BLaER1 (cell line): ENCODE results near the gene SS18L1.

Source experiments
- H3K27ac ChIP-seq: shearing (Covaris generic); formaldehyde crosslinking; 2 replicates; pipeline ENCODE4 v1.8.1; 2022
- H3K27me3 ChIP-seq: shearing (Covaris generic); formaldehyde crosslinking; 2 replicates; pipeline ENCODE4 v1.8.1; 2022
- H3K36me3 ChIP-seq: shearing (Covaris generic); formaldehyde crosslinking; 2 replicates; pipeline ENCODE4 v1.8.1; 2022
- H3K4me1 ChIP-seq: shearing (Covaris generic); formaldehyde crosslinking; 2 replicates; pipeline ENCODE4 v1.8.1; 2022
- H3K4me2 ChIP-seq: shearing (Covaris generic); formaldehyde crosslinking; 2 replicates; pipeline ENCODE4 v1.8.1; 2022
- H3K4me3 ChIP-seq: shearing (Covaris generic); formaldehyde crosslinking; 2 replicates; pipeline ENCODE4 v1.8.1; 2022
- H3K9ac ChIP-seq: shearing (Covaris generic); formaldehyde crosslinking; 2 replicates; pipeline ENCODE4 v1.8.1; 2022
- H3K9me3 ChIP-seq: shearing (Covaris generic); formaldehyde crosslinking; 2 replicates; pipeline ENCODE4 v1.8.1; 2022
- H4K20me1 ChIP-seq: shearing (Covaris generic); formaldehyde crosslinking; 2 replicates; pipeline ENCODE4 v1.8.1; 2022
- Cebpa-rat ChIP-seq: shearing (Covaris generic); IDR thresholded peaks from 2 replicates; pipeline ENCODE4 v1.8.1; 2022

The SS18L1 gene

GRCh38 chr20:62227977-62228958, 84.7 kb downstream of the SS18L1 start:
- Histone ChIP-seq H3K4me2 (peak overlapping the region; percentile 78; the same call in 1 of the 2 replicates), H3K36me3 (no peaks in the 10 kb centered on the region), H3K4me3 (no peak overlapping the region), H3K27ac (no peak overlapping the region), H3K9me3 (no peaks in the 10 kb centered on the region), H3K9ac (no peak overlapping the region), H4K20me1 (peaks cover 7% of the 10 kb centered on the region; the same call in 1 of the 2 replicates), H3K4me1 (peaks cover 50% of the 10 kb centered on the region), H3K27me3 (peaks cover 10% of the 10 kb centered on the region)
- no peak for TF ChIP-seq Cebpa-rat

DNA sequence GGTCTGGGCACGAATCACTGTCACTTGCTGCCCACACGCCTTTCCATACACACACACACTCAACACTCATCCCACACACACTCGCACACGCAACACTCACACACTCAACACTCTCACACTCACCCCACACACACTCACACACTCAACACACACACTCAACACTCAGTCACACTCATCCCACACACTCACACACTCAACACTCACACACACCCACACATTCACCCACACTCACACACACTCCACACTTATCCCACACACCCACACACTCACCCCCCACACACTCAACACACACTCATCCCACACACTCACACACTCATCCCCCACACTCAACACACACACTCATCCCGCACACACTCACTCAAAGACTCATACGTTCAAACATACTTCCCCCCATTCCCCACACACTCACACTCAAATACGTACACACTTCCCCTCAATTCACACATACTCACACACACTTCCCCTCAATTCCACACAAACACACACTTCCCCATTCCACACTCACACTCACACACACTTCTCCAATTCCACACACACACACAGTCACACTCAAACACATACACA, 85.5 kb downstream of the SS18L1 start:
- Histone ChIP-seq H3K27me3 (0 out of 2 replicates have a peak, but pooled peaks cover 4% of the 10 kb centered on the region), H3K4me2 (no peak overlapping the region), H3K36me3 (no peaks in the 10 kb centered on the region), H3K9ac (no peak overlapping the region), H3K4me3 (no peak overlapping the region), H3K9me3 (no peaks in the 10 kb centered on the region), H3K4me1 (peaks cover 42% of the 10 kb centered on the region), H4K20me1 (no peaks in the 10 kb centered on the region), H3K27ac (no peak overlapping the region)
- no peak for TF ChIP-seq Cebpa-rat

GRCh38 chr20:62229667-62230066, 86.1 kb downstream of the SS18L1 start:
- no peak for TF ChIP-seq Cebpa-rat

DNA sequence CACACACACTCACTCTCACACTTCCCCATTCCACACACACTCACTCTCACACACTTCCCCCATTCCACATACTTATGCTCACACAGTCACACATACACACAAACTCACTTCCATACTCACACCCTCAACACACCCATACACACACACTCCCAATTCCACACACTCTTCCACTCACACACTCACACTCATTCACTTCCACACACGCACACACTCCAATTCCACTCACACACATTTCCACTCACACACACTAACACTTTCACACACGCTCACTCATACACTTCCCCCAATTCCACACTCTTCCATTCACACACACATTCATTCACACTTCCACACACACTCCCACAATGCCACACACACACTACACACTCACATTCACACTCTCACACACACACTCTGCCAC, 86.7 kb downstream of the SS18L1 start:
- no peaks in the 10 kb centered on the region for H3K36me3 ChIP-seq
- H3K27me3 ChIP-seq, result no peaks in the 10 kb centered on the region
- no peaks in the 10 kb centered on the region for H4K20me1 ChIP-seq
- no peaks in the 10 kb centered on the region for H3K9me3 ChIP-seq
- H3K27ac ChIP-seq, result no peak overlapping the region
- no peak overlapping the region for H3K4me2 ChIP-seq
- no peak overlapping the region for H3K4me3 ChIP-seq
- no peak overlapping the region for H3K9ac ChIP-seq
- peaks cover 43% of the 10 kb centered on the region for H3K4me1 ChIP-seq
- TF ChIP-seq Cebpa-rat, result no peak

More at GRCh38 chr20:62229667-62230066, 86.1 kb downstream of the SS18L1 start:
- Histone ChIP-seq H3K4me1 (peaks cover 43% of the 10 kb centered on the region), H4K20me1 (no peaks in the 10 kb centered on the region), H3K4me2 (no peak overlapping the region), H3K9ac (no peak overlapping the region), H3K9me3 (no peaks in the 10 kb centered on the region), H3K27me3 (0 out of 2 replicates have a peak, but pooled peaks cover under 1% of the 10 kb centered on the region), H3K4me3 (no peak overlapping the region), H3K27ac (no peak overlapping the region), H3K36me3 (no peaks in the 10 kb centered on the region)

- Histone ChIP-seq H4K20me1 (no peaks in the 10 kb centered on the region), H3K9ac (no peak overlapping the region), H3K27me3 (no peaks in the 10 kb centered on the region), H3K36me3 (no peaks in the 10 kb centered on the region), H3K4me3 (no peak overlapping the region), H3K4me2 (no peak overlapping the region), H3K27ac (no peak overlapping the region), H3K4me1 (peaks cover 43% of the 10 kb centered on the region), H3K9me3 (no peaks in the 10 kb centered on the region)
- TF ChIP-seq Cebpa-rat, result no peak
These were observed 87.1 kb downstream of the SS18L1 start for GRCh38 chr20:62230696-62231095.

- Histone ChIP-seq H3K9me3 (no peaks in the 10 kb centered on the region), H3K4me1 (peaks cover 43% of the 10 kb centered on the region), H4K20me1 (no peaks in the 10 kb centered on the region), H3K27ac (no peak overlapping the region), H3K27me3 (no peaks in the 10 kb centered on the region), H3K4me2 (no peak overlapping the region), H3K36me3 (no peaks in the 10 kb centered on the region), H3K9ac (no peak overlapping the region), H3K4me3 (no peak overlapping the region)
- TF ChIP-seq Cebpa-rat, result no peak
These were observed 87.7 kb downstream of the SS18L1 start for GRCh38 chr20:62231292-62231691.
